ENCODE measurements around the gene CDH2.

DNA sequence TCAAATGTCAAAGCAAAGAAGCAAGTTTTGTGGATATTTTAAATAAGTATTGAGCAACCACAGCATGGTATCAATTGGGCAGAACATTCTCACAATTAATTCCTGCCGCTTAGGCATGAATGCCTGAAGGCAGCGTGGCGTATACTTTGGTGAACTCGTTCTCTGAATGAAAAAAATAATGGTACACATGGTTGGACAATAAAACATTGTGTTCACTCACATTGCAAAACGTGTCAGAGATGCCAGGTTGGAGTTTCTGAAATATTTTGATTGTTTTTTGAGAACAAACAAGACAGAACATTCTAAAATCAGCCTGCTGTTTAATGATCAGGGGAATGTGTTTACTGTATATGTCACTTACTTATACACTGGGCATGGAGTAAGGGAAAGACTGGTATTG lies 254.2 kb downstream of the CDH2 start:
- TF ChIP-seq EZH2 (IDR thresholded peaks at IDR 0.05; ENCODE audit: insufficient read depth, poor library complexity, severe bottlenecking) (no peak), EZH2phosphoT487 (IDR thresholded peaks at IDR 0.05; ENCODE audit: insufficient read depth, low read depth) (no peak)
